H1 (cell line): ENCODE results near the gene ENOSF1. TPM values are rescaled to one million over a fixed set of nuclear protein-coding genes. Genes with fewer than 3 reads are reported as not detected.

Experiments used
- BRCA1 ChIP-seq: IDR thresholded peaks from 2 replicates; pipeline ENCODE4 v1.6.1; 2012; ENCODE audit warnings: low read depth, low read length, improper control_type of control experiment
- CEBPB ChIP-seq: IDR thresholded peaks from 2 replicates; pipeline ENCODE4 v1.6.1; 2012; ENCODE audit warnings: low read depth, low read length
- CHD1 ChIP-seq: IDR thresholded peaks from 2 replicates; pipeline ENCODE4 v1.6.1; 2012; ENCODE audit warnings: low read depth, low read length, improper control_type of control experiment
- KDM4A ChIP-seq: IDR thresholded peaks from one replicate; pipeline ENCODE4 v1.7.1; 2012; ENCODE audit warnings: low read depth, mild to moderate bottlenecking, moderate library complexity, low read length, inconsistent platforms; ENCODE audit not compliant: severe bottlenecking
- MAFK ChIP-seq: IDR thresholded peaks from 2 replicates; pipeline ENCODE4 v1.6.1; 2012; ENCODE audit warnings: low read depth, mild to moderate bottlenecking, improper control_type of control experiment, low read length
- RBBP5 ChIP-seq: IDR thresholded peaks from 2 replicates; pipeline ENCODE4 v1.7.1; 2012; ENCODE audit warnings: low read depth, mild to moderate bottlenecking, inconsistent platforms, low read length, moderate library complexity, borderline replicate concordance
- RNF2 ChIP-seq: fragments of 200-900, 300-1000 bp; sonication (generic); IDR thresholded peaks from 2 replicates; pipeline ENCODE4 v1.7.1; 2016; ENCODE audit warnings: borderline replicate concordance, low read depth, mild to moderate bottlenecking, antibody characterized with exemption, low read length; ENCODE audit not compliant: poor library complexity, severe bottlenecking; ENCODE audit errors: missing control alignments
- RXRA ChIP-seq: IDR thresholded peaks from 2 replicates; pipeline ENCODE4 v1.6.1; 2011; ENCODE audit warnings: low read depth, mild to moderate bottlenecking, low read length, moderate library complexity; ENCODE audit not compliant: insufficient read depth
- SIN3A ChIP-seq, 2 experiments: IDR thresholded peaks in 1 of 2; conservative IDR thresholded peaks in 1 of 2; 2 replicates each; pipeline ENCODE4 v1.6.1; 2011 to 2012; ENCODE audit warnings: low read length in 2 of 2, improper control_type of control experiment in 1 of 2, low read depth in 1 of 2, mild to moderate bottlenecking in 1 of 2
- SIRT6 ChIP-seq: IDR thresholded peaks from one replicate; pipeline ENCODE4 v1.7.1; 2012; ENCODE audit warnings: low read length, inconsistent platforms
- TAF7 ChIP-seq: optimal IDR thresholded peaks from 2 replicates; pipeline ENCODE3; 2011; ENCODE audit warnings: low read depth, mild to moderate bottlenecking, inconsistent platforms, low read length, moderate library complexity, borderline replicate concordance
- polyA plus RNA-seq, 7 experiments: library from polyadenylated mRNA; depleted of rRNA in 3 of 7; stranded (reverse) in 5 of 7; unstranded in 2 of 7; fragments of >200 nt in 5 of 7; fragments of 200-250 nt in 2 of 7; gene quantifications; 1 replicate in 5 of 7; 2 replicates in 1 of 7; 4 replicates in 1 of 7; pipeline versions ENCODE4 v1.2.1 to v1.2.3, GENCODE V29; 2011 to 2013; ENCODE audit warnings: missing spikeins in 2 of 7, mixed read lengths in 2 of 7
- total RNA-seq: library from RNA; stranded (reverse); fragmentation: NEBNext Ultra II Directional; extraction: Animal tissue kit (Norgen Biotek cat#: 25700); gene quantifications from 2 replicates; pipeline ENCODE4 v1.2.1, GENCODE V29; 2021
- TF ChIP-seq, protein P1 (sequence below): fragments of 300-600 bp; sonication (generic); IDR thresholded peaks from 2 replicates; pipeline ENCODE4 v1.7.1; 2012; ENCODE audit warnings: low read length, moderate library complexity, mild to moderate bottlenecking, inconsistent platforms; ENCODE audit not compliant: insufficient replicate concordance

Gene ENOSF1
- total and polyA plus RNA-seq, 2 of the 8 experiments (the other 6 are each of a cell fraction or from before 2014, with no cell fraction given) = 15.4 to 26.4 TPM

DNA sequence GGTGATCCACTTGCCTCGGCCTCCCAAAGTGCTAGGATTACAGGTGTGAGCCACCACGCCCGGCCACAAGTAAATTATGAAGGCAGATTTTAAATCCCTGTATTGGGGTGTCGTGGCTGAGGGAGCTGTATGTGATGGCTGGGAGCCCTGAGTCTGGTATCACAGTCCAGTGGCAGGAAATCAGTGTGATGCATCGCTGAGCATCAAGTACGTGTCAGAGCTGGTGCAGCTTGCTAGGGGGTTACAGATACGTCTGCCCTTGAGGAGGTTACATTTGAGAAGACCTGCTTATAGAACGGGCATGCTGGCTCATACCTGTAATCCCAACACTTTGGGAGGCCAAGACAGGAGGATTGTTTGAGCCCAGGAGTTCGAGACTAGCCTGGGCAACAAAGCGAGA, 4.3 kb downstream of the ENOSF1 start (continued):
- TF ChIP-seq, protein P1, sequence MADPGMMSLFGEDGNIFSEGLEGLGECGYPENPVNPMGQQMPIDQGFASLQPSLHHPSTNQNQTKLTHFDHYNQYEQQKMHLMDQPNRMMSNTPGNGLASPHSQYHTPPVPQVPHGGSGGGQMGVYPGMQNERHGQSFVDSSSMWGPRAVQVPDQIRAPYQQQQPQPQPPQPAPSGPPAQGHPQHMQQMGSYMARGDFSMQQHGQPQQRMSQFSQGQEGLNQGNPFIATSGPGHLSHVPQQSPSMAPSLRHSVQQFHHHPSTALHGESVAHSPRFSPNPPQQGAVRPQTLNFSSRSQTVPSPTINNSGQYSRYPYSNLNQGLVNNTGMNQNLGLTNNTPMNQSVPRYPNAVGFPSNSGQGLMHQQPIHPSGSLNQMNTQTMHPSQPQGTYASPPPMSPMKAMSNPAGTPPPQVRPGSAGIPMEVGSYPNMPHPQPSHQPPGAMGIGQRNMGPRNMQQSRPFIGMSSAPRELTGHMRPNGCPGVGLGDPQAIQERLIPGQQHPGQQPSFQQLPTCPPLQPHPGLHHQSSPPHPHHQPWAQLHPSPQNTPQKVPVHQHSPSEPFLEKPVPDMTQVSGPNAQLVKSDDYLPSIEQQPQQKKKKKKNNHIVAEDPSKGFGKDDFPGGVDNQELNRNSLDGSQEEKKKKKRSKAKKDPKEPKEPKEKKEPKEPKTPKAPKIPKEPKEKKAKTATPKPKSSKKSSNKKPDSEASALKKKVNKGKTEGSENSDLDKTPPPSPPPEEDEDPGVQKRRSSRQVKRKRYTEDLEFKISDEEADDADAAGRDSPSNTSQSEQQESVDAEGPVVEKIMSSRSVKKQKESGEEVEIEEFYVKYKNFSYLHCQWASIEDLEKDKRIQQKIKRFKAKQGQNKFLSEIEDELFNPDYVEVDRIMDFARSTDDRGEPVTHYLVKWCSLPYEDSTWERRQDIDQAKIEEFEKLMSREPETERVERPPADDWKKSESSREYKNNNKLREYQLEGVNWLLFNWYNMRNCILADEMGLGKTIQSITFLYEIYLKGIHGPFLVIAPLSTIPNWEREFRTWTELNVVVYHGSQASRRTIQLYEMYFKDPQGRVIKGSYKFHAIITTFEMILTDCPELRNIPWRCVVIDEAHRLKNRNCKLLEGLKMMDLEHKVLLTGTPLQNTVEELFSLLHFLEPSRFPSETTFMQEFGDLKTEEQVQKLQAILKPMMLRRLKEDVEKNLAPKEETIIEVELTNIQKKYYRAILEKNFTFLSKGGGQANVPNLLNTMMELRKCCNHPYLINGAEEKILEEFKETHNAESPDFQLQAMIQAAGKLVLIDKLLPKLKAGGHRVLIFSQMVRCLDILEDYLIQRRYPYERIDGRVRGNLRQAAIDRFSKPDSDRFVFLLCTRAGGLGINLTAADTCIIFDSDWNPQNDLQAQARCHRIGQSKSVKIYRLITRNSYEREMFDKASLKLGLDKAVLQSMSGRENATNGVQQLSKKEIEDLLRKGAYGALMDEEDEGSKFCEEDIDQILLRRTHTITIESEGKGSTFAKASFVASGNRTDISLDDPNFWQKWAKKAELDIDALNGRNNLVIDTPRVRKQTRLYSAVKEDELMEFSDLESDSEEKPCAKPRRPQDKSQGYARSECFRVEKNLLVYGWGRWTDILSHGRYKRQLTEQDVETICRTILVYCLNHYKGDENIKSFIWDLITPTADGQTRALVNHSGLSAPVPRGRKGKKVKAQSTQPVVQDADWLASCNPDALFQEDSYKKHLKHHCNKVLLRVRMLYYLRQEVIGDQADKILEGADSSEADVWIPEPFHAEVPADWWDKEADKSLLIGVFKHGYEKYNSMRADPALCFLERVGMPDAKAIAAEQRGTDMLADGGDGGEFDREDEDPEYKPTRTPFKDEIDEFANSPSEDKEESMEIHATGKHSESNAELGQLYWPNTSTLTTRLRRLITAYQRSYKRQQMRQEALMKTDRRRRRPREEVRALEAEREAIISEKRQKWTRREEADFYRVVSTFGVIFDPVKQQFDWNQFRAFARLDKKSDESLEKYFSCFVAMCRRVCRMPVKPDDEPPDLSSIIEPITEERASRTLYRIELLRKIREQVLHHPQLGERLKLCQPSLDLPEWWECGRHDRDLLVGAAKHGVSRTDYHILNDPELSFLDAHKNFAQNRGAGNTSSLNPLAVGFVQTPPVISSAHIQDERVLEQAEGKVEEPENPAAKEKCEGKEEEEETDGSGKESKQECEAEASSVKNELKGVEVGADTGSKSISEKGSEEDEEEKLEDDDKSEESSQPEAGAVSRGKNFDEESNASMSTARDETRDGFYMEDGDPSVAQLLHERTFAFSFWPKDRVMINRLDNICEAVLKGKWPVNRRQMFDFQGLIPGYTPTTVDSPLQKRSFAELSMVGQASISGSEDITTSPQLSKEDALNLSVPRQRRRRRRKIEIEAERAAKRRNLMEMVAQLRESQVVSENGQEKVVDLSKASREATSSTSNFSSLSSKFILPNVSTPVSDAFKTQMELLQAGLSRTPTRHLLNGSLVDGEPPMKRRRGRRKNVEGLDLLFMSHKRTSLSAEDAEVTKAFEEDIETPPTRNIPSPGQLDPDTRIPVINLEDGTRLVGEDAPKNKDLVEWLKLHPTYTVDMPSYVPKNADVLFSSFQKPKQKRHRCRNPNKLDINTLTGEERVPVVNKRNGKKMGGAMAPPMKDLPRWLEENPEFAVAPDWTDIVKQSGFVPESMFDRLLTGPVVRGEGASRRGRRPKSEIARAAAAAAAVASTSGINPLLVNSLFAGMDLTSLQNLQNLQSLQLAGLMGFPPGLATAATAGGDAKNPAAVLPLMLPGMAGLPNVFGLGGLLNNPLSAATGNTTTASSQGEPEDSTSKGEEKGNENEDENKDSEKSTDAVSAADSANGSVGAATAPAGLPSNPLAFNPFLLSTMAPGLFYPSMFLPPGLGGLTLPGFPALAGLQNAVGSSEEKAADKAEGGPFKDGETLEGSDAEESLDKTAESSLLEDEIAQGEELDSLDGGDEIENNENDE = no peak
- TF ChIP-seq SIN3A (conservative IDR thresholded peaks at IDR 0.05 in 1 of 2, IDR thresholded peaks at IDR 0.05 in 1 of 2; ENCODE audit: low read depth in 1 of 2, low read length in 2 of 2) = no peak
- no peak for TF ChIP-seq BRCA1
- TF ChIP-seq TAF7 = no peak
- TF ChIP-seq MAFK = no peak
- no peak for TF ChIP-seq SIRT6
- no peak for TF ChIP-seq CEBPB
- no peak for TF ChIP-seq RBBP5
- no peak for TF ChIP-seq RNF2
- no peak for TF ChIP-seq KDM4A
- no peak for TF ChIP-seq CHD1
- TF ChIP-seq RXRA = no peak
